Endometrial microvascular endothelial cells (primary cell): ENCODE data around the gene KRTAP5-8. TPM values are rescaled to one million over a fixed set of nuclear protein-coding genes. Genes with fewer than 3 reads are reported as not detected.
"Not testable (repeated sequence)": the region's sequence is repeated elsewhere in the genome, so short reads cannot be mapped to it uniquely, and the experiment has no call there.

Experiments used
- in situ Hi-C: cut with HindIII; loops from 2 replicates; pipeline ENCODE4 v1.10.0; 2017; ENCODE audit warnings: low sequenced_read_pairs, low pct_unique_long_range_greater_than_20kb; ENCODE audit errors: inconsistent ontology term
- total RNA-seq: library from RNA; depleted of rRNA; stranded (reverse); fragments of >200 nt; gene quantifications from one replicate; pipeline ENCODE4 v1.2.3, GENCODE V29; 2015; ENCODE audit errors: inconsistent ontology term

Gene KRTAP5-8, protein sequence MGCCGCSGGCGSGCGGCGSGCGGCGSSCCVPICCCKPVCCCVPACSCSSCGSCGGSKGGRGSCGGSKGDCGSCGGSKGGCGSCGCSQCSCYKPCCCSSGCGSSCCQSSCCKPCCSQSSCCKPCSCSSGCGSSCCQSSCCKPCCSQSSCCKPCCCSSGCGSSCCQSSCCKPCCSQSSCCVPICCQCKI
- not detected for total RNA-seq

DNA sequence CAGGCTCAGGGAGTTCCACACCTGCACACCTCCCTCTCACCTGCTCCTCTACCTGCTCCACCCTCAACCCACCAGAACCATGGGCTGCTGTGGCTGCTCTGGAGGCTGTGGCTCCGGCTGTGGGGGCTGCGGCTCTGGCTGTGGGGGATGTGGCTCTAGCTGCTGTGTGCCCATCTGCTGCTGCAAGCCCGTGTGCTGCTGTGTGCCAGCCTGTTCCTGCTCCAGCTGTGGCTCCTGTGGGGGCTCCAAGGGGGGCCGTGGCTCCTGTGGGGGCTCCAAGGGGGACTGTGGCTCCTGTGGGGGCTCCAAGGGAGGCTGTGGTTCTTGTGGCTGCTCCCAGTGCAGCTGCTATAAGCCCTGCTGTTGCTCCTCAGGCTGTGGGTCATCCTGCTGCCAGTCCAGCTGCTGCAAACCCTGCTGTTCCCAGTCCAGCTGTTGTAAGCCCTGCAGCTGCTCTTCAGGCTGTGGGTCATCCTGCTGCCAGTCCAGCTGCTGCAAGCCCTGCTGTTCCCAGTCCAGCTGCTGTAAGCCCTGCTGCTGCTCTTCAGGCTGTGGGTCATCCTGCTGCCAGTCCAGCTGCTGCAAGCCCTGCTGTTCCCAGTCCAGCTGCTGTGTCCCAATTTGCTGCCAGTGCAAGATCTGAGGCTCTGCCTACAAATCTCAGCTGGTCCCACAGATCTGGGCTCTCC lies at the start of gene KRTAP5-8:
Gene KRTAP5-8, plus strand, starts transcription at position 49 of the 689 bp plus-strand sequence. Its CDS starts 31 bp downstream, at position 80.
- in situ Hi-C loops: not testable (repeated sequence)

DNA sequence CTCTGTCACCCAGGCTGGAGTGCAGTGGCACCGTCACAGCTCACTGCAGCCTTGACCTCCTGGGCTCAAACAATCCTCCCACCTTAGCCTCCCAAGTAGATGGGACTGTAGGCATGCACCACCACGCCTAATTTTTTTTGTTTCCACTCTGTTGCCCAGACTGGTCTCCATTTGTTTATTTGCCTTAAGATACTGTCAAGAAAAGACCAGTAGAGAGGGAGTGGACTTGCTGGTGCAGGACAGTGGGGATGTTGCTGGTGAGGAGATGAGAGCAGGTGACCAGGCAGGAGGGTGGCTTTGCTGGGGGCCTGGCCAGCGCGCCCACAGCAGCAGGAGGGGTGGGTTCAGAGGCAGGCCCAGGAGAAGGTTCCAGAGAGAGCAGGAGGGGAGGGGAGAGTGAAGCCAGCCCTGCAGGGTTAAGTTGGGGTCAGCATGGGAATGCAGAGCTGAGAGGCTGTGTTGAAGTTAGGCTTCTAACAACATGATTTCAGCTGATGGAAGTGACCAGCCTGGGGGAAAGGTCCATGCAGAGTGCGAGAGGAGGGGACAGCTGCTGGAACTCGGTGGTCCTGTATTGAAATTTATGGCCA lies 49.0 kb upstream of the KRTAP5-8 start:
- in situ Hi-C loops: no loop called here

DNA sequence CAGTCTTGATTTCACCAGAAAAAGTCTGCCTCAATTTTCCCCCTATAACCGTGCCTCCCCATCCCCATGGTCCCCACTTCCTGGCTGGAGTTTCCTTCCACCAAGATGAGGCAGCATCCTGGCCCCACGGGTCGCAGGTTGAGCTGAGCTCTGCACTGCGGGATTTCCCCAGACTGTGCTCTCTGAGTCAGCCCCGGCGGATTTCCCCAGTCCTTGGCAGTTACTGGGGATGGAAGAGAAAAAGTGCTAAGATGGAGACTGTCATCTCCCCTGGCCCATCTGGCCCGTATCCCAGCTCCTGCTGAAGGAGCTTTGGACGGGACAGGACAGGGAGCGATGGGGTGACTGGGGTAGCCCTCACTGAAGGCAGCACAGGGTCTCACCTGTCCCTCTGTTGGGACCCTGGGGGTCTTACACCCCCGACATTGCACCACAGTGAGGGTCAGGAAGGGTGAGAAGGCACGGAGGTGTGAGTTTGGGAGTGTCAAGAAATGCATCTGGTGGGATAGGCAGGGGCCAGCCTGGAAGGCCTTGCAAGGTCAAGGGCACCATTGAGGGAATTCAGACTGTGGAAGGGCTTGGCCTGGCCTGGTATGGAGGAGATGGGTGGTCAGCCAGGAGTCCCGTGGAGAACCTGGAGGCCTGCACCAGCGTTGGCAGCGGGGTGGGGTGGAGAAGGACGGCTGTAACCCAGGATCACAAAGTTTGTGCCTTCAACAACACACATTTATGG lies 48.3 kb upstream of the KRTAP5-8 start:
- in situ Hi-C loops: no loop called here

DNA sequence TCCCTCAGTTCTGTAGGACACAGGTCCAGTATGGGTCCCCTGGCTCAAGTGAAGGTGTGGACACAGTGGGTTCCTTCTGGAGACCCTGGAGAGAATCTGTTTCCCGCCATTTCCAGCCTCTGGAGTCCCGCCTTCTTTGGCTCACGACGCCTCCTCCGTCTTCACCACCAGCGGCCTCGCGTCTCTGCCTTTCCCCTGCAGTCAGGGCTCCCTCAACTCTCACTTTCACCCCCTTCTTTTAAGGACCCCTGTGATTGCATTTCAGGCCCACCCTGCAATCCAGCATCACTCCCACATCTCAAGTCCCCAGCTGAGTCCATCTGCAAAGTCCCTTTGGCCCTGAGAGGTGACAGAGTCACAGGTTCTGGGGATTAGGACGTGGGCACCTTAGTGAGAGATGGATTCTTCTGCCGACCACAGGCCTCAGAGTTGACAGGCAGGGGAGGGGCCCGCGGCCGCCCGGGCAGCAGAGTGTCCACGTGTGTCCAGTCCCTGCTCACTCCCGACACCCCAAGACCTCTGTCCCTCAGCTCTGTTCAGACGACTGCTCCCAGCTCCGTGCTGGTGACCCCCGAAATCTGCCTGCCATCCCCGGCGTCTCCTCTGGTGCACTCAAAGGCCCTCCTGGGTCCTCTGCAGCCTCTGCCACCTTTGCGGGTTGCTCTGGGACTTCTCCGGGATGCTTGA lies 47.6 kb upstream of the KRTAP5-8 start:
- in situ Hi-C loops: no loop called here

DNA sequence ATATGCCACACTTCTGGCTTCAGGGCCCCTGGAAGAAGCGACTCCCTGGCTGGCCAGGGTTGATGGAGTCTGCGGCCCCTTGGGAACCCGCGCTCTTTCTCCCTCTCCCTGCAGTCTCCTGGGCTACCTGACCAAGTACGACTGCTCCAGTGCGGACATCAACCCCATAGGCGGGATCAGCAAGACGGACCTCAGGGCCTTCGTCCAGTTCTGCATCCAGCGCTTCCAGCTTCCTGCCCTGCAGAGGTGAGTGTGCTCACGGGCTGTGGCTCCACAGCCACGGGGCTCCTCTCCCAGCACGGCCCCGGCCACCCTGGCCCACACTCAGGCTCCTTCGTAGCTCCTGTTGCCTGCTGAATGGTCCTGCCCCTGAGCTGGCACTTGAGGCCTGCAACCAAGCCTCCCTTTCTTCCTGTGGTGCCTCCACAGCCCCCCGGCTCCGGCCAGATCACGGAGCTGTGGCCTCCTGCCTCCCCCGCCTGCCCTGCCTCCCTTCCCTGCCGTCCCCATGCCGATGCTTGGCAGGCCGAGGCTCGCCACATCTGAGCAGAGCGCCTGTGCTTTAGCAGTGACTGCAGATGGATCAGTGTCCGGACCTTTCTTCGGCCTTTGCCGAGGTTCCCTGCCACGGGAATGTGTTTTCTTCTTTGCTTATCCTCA lies 47.0 kb upstream of the KRTAP5-8 start:
- in situ Hi-C loops: no loop called here

DNA sequence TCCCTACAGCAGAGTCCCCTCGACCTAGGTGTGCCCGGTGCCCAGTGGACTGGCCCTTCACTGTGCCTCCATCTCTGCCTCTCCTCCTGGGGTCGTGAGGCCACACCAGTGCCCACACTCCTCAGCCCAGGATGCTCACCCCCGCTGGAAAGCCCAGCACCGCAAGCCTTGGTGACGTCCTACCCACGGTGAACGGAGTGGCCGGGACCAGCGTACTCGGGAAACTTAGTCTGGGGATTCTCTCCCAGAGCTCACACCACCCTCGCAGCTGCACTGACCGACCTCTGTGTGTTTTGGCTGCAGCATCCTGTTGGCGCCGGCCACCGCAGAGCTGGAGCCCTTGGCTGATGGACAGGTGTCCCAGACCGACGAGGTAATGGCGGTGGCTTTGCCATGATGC lies 46.3 kb upstream of the KRTAP5-8 start:
- in situ Hi-C loops: no loop called here

DNA sequence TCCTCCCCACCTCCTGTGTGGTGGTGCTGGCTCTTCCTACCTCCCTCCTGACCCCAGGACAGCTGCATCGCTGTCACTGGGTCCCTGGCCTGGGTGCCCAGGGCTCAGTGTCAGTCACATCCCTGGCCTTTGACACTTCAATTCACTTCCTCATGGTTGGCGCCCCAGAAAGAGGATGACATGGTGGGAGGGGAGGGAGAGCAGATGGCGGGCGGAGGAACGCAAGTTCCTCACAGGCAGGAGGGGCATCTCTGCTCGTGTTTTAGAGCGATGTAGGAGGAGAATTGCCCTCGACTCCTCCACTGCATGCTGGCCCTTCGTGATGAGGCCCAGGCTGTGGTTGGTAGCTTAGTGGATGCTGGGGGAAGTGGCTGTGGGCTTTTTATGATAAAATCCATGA lies 45.9 kb upstream of the KRTAP5-8 start:
- in situ Hi-C loops: no loop called here

DNA sequence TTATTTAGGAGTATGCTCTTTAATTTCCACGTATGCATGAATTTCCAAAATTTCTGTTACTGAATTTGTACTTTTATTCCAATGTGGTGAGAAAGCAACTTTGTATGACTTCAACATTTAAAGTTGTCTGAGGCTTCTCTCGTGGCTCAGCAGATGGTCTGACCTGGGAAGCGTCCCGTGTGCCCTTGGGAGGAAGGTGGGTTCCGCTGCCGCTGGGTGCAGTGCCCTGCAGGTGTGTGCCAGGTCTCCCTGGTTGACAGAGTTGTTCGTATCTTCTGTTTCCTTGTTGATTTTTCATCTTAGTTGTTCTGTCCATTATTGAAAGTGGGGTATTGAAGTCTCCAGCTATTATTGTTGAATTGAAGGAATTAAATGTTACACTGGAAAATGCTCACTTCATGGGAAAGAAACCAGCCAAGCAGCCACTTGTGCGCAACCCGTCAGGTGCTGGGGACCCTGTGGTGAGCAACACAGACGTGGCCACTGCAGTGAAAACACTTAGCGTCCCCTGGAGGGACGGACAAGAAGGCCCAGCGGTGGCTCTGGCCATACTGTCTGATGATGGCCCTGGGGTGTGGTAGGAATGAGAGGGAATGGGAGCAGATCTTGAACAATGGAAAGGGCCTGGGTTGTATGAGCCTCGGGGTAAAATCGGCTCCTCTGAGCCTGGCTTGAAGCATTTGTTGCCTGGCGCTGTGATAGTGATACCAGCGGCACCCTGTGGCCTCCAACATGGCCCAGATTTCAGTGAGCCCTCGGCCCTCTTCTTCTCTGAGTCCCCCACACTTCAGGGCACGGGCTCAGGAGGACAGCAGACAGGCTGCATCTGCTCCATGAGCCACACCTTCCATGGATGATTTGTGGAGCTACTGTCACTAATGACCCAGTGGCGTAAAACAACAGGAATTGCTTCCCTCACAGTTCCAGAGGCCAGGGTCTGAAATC lies 42.3 kb upstream of the KRTAP5-8 start:
- in situ Hi-C loops: no loop called here

DNA sequence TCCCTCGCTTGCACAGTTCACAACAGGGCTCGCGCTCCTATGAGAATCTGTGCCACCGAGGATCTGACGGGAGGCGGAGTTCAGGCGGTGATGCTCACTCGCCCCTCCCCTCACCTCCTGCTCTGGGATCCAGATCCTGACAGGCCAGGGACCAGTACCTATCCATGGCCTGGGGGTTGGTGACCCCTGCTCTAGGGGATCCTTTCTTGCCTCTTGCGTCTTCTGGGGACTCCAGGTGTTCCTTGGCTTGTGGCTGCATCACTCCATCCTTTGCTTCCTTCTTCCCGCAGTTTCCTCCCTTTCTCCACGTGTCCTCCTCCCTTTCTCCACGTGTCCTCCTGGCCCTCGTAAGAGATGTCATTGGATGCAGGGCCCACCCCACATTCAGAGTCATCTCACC lies 41.4 kb upstream of the KRTAP5-8 start:
- in situ Hi-C loops: no loop called here

DNA sequence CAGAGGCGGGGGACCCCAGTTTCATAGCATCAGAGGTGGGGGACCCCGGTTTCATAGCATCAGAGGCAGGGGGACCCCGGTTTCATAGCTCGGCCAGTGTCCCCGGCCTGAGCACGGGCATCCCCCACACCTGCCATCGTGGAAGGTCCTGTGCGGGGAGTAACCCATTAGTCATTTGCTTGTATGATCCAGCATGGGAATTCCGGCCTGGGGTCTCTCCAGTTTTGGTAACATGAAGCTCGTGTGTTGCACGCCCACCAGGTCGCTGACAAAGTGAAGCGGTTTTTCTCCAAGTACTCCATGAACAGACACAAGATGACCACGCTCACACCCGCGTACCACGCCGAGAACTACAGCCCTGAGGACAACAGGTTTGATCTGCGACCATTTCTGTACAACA lies 39.7 kb upstream of the KRTAP5-8 start:
- in situ Hi-C loops: no loop called here

DNA sequence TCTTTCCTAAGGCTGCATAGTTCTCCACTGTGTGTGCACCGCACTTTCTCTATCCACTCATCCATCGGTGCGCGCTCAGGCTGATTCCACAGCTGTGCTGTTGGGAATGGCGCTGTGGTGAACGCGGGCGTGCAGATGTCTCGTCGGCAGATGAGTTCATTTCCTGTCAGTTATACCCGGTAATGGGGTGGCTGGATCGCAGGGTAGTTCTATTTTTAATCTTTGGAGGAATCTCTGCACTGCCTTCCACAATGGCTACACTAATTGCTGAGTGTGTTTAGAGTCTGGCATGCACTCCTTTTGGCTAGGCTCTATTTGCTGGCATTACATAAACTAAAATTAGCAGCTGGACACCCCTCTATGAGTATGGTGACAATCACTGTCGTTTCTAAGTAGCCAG lies 38.7 kb upstream of the KRTAP5-8 start:
- in situ Hi-C loops: no loop called here

DNA sequence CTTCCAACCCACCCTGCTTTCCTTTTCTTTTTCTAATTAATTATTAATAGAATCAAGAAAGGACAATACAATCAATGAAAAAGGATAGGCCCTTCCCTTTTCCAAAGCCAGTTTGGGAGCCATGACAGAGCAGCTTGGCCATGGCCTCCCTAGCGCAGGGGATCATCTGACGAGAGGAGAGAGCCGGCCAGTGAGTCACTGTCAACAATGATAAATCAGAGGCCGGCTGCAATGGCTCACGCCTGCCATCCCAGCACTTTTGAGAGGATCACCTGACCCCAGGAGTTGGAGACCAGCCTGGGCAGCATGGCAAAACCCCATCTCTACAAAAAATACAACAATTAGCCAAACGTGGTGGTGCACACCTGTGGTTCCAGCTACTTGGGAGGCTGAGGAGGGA lies 38.3 kb upstream of the KRTAP5-8 start:
- in situ Hi-C loops: no loop called here

DNA sequence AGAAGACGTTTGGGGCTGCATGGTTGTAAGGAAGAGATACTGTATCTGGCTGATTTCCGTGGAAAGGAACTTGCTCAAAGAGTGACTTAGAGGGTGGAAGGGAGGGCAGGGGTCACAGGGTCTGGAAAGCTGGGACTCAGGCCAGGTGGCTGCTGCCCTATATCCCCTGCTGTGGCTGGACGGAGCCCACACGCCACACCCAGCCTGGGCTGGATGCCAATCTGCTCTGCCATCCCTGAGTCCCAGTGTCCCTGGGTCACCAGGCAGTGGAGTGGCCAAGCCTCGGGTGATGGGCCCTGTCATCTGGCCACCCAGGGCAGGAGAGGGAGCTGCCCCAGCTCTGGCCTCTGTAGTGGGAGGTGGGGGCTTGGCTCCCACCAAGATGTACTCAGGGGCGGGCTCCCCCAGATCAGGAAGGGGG lies 37.2 kb upstream of the KRTAP5-8 start:
- in situ Hi-C loops: no loop called here

DNA sequence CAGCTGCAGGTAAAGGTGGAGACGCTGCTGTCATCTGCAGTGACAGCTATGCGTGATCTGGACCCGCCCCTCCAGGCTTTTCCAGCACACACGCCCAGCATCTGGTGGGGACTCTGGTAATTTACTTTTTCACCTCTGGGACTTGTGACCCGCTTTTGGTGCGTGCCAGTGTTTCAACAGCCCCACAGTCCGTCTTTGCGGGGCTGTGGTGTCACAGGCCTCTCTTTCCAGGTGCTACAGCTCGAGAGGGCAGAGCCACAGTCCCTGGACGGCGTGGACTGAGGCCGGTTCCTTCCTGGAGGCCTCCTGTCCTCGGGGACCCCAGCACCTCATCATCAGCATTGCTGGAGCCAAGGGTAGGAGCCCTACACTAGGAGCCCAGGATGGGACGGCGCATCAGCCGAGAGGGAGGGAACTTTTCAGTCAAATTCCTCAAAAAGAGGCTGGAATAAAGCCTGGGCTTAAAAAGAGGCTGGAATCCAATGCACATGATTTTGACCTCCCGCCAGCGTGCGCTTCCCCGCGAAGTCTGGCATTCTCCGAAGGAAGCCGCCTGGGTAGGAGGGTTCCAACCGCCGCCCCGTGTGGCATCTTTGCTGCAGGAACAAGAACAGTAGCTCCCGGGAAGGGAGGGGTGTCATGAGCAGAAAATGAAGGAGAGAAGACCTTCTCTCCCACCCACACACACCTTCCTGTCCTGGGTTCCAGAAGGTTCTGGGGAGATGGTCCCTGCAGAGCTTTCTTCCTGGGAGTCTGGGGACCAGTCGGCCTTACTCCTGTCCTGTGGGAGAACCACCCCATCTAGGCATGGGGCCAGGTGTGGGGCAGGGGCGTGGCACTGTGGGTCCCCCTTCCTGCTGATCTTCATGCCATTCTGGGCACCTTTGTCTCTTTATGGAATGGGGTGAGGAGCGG lies 36.5 kb upstream of the KRTAP5-8 start:
- in situ Hi-C loops: no loop called here

DNA sequence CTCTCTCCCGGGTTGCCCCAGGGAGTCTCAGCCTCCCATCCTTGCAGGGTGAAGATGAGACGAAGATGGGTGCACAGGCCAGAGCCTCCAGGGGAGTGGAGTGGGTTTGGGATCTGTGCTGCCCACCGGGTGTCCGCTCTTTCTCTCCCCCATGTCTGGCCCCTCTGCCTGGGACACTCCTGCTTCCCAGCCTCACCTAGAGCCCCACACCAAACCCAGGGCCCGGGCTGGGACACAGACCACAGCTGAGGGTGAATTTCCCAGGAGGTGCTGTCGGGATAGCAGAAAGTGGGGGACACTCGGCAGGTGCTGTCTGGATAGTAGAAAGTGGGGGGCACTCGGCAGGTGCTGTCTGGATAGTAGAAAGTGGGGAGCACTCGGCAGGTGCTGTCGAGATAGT lies 35.8 kb upstream of the KRTAP5-8 start:
- in situ Hi-C loops: no loop called here

DNA sequence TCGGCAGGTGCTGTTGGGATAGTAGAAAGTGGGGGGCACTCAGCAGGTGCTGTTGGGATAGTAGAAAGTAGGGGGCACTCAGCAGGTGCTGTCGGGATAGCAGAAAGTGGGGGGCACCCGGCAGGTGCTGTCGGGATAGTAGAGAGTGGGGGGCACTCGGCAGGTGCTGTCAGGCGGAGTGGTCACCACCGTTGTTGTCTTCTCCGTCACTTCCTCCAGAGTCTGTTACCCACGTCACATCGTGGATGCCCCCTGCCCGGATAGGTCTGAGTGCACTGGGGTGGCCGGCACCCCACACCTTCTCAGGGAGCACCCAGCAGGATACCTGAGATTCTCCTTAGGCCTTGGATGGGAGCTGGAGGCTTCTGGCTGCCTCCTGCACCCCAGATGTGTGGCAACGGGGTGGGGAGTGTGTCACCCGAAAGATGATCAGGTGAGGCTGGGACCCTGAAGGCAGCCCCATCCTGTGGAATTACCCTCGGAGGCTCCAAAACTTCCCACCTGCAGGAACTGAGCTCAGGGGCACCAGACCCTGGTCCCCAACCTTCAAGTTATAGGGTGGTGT lies 34.9 kb upstream of the KRTAP5-8 start:
- in situ Hi-C loops: no loop called here
